ENCODE results near the gene FAM25C. TPM values are rescaled to one million over a fixed set of nuclear protein-coding genes. Genes with fewer than 3 reads are reported as not detected.
"Not testable (repeated sequence)": the region's sequence is repeated elsewhere in the genome, so short reads cannot be mapped to it uniquely, and the experiment has no call there.

The FAM25C gene
- total RNA-seq, 1 donor, result not detected

GRCh38 chr10:47970047-47970446 is 29.5 kb downstream of the FAM25C start:
- H3K4me3 ChIP-seq (ENCODE audit: low read length); H3K4me1 ChIP-seq (ENCODE audit: insufficient read depth, low read length); H3K9me3 ChIP-seq (ENCODE audit: low read depth, low read length); H3K27me3 ChIP-seq (ENCODE audit: insufficient read depth, low read length): not testable (repeated sequence)

- not testable (repeated sequence) for H3K9me3 ChIP-seq (ENCODE audit: low read depth, low read length); H3K27me3 ChIP-seq (ENCODE audit: insufficient read depth, low read length); H3K4me1 ChIP-seq (ENCODE audit: insufficient read depth, low read length); H3K4me3 ChIP-seq (ENCODE audit: low read length)
Measured at GRCh38 chr10:47968988-47969387, 30.6 kb downstream of the FAM25C start.

- H3K27me3 ChIP-seq (ENCODE audit: insufficient read depth, low read length); H3K4me1 ChIP-seq (ENCODE audit: insufficient read depth, low read length); H3K9me3 ChIP-seq (ENCODE audit: low read depth, low read length); H3K4me3 ChIP-seq (ENCODE audit: low read length): not testable (repeated sequence)
Measured at GRCh38 chr10:47964280-47965063, 35.1 kb downstream of the FAM25C start.

GRCh38 chr10:47962785-47963184 is 36.8 kb downstream of the FAM25C start:
- not testable (repeated sequence) for H3K27me3 ChIP-seq (ENCODE audit: insufficient read depth, low read length); H3K9me3 ChIP-seq (ENCODE audit: low read depth, low read length); H3K4me3 ChIP-seq (ENCODE audit: low read length); H3K4me1 ChIP-seq (ENCODE audit: insufficient read depth, low read length)

- not testable (repeated sequence) for H3K9me3 ChIP-seq (ENCODE audit: low read depth, low read length); H3K4me1 ChIP-seq (ENCODE audit: insufficient read depth, low read length); H3K4me3 ChIP-seq (ENCODE audit: low read length); H3K27me3 ChIP-seq (ENCODE audit: insufficient read depth, low read length)
Measured at GRCh38 chr10:47960699-47961098, 38.9 kb downstream of the FAM25C start.

GRCh38 chr10:47959677-47960076 is 39.9 kb downstream of the FAM25C start:
- not testable (repeated sequence) for H3K4me1 ChIP-seq (ENCODE audit: insufficient read depth, low read length); H3K9me3 ChIP-seq (ENCODE audit: low read depth, low read length); H3K4me3 ChIP-seq (ENCODE audit: low read length); H3K27me3 ChIP-seq (ENCODE audit: insufficient read depth, low read length)

- H3K9me3 ChIP-seq (ENCODE audit: low read depth, low read length); H3K27me3 ChIP-seq (ENCODE audit: insufficient read depth, low read length): not testable (repeated sequence)
Measured at GRCh38 chr10:47957158-47957557, 42.4 kb downstream of the FAM25C start.

GRCh38 chr10:47947424-47947823 is 52.2 kb downstream of the FAM25C start:
- H3K27me3 ChIP-seq (ENCODE audit: insufficient read depth, low read length); H3K4me1 ChIP-seq (ENCODE audit: insufficient read depth, low read length); H3K4me3 ChIP-seq (ENCODE audit: low read length); H3K9me3 ChIP-seq (ENCODE audit: low read depth, low read length): not testable (repeated sequence)

More at GRCh38 chr10:47957158-47957557, 42.4 kb downstream of the FAM25C start:
- H3K4me3 ChIP-seq (ENCODE audit: low read length); H3K4me1 ChIP-seq (ENCODE audit: insufficient read depth, low read length): not testable (repeated sequence)

Other genes with a start within 250 kb of the FAM25C start
- 0.10 TPM for gene SYT15B, start 236.2 kb downstream of the FAM25C start, total RNA-seq
- not detected for gene NPY4R2, start 81.1 kb downstream of the FAM25C start, total RNA-seq

Data from mononuclear cell (primary cell).